HG03460 (cell line): Measurements from ENCODE around the gene SRCIN1.

Source experiments
- ATAC-seq: cut with Tn5 transposase; IDR thresholded peaks from one replicate; pipeline ENCODE4 v1.9.1; 2021; ENCODE audit not compliant: unreplicated experiment

The SRCIN1 gene

GRCh38 chr17:38617074-38617860, 11.5 kb upstream of the SRCIN1 start:
- no peak for ATAC-seq

GRCh38 chr17:38616361-38616760, 10.6 kb upstream of the SRCIN1 start:
- no peak for ATAC-seq

GRCh38 chr17:38613981-38614779, 8.4 kb upstream of the SRCIN1 start:
- ATAC-seq = no peak

GRCh38 chr17:38613525-38613980, 7.8 kb upstream of the SRCIN1 start:
- no peak for ATAC-seq

- no peak for ATAC-seq
Measured at GRCh38 chr17:38611872-38612376, 6.2 kb upstream of the SRCIN1 start.

- no peak for ATAC-seq
Measured at GRCh38 chr17:38611070-38611786, 5.5 kb upstream of the SRCIN1 start.

- no peak for ATAC-seq
Measured at GRCh38 chr17:38609280-38610031, 3.7 kb upstream of the SRCIN1 start.

GRCh38 chr17:38608648-38609047, 2.9 kb upstream of the SRCIN1 start:
- ATAC-seq = no peak

GRCh38 chr17:38606646-38607611, 1.2 kb upstream of the SRCIN1 start:
- ATAC-seq = no peak

- no peak for ATAC-seq
Measured at GRCh38 chr17:38605411-38605840, 326 bp downstream of the SRCIN1 start.

GRCh38 chr17:38604479-38605403, 1.0 kb downstream of the SRCIN1 start:
- no peak for ATAC-seq

GRCh38 chr17:38603786-38604478, 1.8 kb downstream of the SRCIN1 start:
- ATAC-seq = no peak

- ATAC-seq = no peak
Measured at GRCh38 chr17:38602956-38603785, 2.6 kb downstream of the SRCIN1 start.

GRCh38 chr17:38602453-38602852, 3.3 kb downstream of the SRCIN1 start:
- ATAC-seq = no peak

GRCh38 chr17:38601539-38602351, 4.0 kb downstream of the SRCIN1 start:
- no peak for ATAC-seq

GRCh38 chr17:38600906-38601305, 4.8 kb downstream of the SRCIN1 start:
- ATAC-seq = no peak
